ENCODE measurements around the gene OPN4.
A peak's percentile ranks its signal among the peaks of the same experiment; 100 is the strongest.

DNA sequence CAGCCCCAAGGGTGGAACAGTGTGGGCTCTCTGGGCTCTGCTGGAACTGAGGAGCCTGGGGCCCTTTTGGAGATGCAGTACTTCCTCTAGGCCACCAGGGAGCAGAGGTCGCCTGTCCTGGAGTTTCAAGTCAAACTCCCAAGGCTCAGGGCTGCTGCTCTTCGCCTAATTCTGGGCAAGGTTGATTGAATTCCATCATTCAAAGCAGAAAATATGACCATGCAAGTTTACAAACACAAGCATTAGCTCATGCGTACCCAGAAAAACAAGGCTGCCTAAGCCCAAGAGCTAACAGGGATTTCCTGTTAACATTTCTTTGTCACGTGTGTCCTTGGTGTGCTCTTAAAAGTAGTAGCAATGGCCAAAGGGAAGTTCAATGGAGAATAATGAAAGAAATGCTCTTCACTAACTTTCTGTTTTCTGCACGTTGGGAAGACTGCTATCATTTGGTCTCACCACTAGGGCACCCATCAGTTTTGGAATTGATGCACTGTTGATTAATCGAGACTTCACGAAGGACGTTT is 34.1 kb downstream of the OPN4 start:
- TF ChIP-seq, protein P1, sequence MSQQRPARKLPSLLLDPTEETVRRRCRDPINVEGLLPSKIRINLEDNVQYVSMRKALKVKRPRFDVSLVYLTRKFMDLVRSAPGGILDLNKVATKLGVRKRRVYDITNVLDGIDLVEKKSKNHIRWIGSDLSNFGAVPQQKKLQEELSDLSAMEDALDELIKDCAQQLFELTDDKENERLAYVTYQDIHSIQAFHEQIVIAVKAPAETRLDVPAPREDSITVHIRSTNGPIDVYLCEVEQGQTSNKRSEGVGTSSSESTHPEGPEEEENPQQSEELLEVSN (IDR thresholded peaks at IDR 0.05), result no peak
- TF ChIP-seq, protein P2, sequence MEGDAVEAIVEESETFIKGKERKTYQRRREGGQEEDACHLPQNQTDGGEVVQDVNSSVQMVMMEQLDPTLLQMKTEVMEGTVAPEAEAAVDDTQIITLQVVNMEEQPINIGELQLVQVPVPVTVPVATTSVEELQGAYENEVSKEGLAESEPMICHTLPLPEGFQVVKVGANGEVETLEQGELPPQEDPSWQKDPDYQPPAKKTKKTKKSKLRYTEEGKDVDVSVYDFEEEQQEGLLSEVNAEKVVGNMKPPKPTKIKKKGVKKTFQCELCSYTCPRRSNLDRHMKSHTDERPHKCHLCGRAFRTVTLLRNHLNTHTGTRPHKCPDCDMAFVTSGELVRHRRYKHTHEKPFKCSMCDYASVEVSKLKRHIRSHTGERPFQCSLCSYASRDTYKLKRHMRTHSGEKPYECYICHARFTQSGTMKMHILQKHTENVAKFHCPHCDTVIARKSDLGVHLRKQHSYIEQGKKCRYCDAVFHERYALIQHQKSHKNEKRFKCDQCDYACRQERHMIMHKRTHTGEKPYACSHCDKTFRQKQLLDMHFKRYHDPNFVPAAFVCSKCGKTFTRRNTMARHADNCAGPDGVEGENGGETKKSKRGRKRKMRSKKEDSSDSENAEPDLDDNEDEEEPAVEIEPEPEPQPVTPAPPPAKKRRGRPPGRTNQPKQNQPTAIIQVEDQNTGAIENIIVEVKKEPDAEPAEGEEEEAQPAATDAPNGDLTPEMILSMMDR (IDR thresholded peaks at IDR 0.05; ENCODE audit: control extremely low read depth in 1 of 3, insufficient read depth in 1 of 3, low read depth in 1 of 3, low read length in 3 of 3), result peak; percentile 81 to 92 (median 87)

All from H1 (cell line).